Measurements from ENCODE around the gene SCFD2.
"Not testable (repeated sequence)": the region's sequence is repeated elsewhere in the genome, so short reads cannot be mapped to it uniquely, and the experiment has no call there.

SCFD2 gene

GRCh38 chr4:53365486-53366300, at the start of gene SCFD2:
SCFD2 (minus strand) TSS chr4:53366061.
- DNase-seq = peak; percentile 70 to 99 (median 95)

GRCh38 chr4:53409479-53409878, 43.6 kb upstream of the SCFD2 start:
- DNase-seq = not testable (repeated sequence)

GRCh38 chr4:53380221-53380620, 14.4 kb upstream of the SCFD2 start:
- no peak for DNase-seq

GRCh38 chr4:53378171-53378482, 12.3 kb upstream of the SCFD2 start:
- no peak for DNase-seq

DNA sequence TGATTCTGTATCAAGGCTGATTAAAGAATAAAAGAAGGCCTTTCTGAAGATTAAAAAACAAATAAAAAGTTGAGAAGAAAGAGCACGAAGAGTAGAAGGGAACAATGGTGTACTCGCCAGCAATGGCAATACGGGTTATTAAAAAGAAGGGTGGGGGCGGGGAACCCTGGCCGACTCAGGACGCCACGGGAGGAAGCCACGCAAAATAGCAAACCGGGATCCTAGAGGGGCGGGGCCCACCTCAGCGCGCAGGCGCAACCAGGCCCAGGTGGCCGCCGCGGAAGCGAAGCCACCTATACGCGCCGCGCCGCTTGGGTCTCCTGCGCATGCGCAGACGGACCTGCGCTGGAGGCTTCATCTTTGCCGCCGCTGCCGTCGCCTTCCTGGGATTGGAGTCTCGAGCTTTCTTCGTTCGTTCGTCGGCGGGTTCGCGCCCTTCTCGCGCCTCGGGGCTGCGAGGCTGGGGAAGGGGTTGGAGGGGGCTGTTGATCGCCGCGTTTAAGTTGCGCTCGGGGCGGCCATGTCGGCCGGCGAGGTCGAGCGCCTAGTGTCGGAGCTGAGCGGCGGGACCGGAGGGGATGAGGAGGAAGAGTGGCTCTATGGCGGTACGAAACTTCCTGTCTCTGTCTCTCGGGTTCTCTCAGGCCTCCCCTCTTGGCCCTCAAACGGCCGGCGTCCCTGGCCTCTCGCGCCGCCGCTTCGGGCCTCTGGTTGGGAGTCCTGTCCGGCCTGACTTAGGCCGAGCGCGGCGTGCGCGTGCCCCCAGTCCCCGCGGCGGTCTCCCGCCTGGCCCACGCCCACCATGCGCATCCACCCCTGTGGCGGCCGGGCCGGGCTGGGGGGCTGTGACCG, 11.7 kb upstream of the SCFD2 start, which contains the start of gene FIP1L1:
TSS of gene FIP1L1 (plus strand) at position 323 of the 852 bp plus-strand sequence. CDS start at position 521, 198 bp downstream.
- peak; percentile 13 to 94 (median 78) for DNase-seq

- DNase-seq = no peak
These were observed 11.0 kb upstream of the SCFD2 start for GRCh38 chr4:53376900-53377299.

DNA sequence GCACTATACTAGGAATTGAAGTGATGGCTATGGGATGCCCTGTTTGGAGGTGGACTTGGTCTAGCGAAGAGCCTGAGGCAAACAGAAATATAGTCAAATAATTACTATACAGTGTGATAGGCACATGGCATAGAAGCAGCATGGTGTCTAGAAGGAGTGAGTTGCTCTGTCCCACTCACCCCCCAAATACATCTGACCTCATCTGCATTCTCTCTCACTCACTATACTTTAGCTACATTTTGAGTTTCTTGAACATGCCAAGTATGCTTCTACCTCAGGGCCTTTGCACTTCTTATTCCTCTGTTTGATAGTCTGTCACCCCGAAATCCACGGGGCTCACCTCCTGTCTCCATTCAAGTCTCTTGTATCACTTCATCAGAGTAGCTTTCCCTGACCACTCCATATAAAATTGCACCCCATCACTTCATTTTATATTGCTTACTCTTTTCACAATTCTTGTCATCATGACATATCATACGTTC, 9.0 kb upstream of the SCFD2 start:
- no peak for DNase-seq

DNA sequence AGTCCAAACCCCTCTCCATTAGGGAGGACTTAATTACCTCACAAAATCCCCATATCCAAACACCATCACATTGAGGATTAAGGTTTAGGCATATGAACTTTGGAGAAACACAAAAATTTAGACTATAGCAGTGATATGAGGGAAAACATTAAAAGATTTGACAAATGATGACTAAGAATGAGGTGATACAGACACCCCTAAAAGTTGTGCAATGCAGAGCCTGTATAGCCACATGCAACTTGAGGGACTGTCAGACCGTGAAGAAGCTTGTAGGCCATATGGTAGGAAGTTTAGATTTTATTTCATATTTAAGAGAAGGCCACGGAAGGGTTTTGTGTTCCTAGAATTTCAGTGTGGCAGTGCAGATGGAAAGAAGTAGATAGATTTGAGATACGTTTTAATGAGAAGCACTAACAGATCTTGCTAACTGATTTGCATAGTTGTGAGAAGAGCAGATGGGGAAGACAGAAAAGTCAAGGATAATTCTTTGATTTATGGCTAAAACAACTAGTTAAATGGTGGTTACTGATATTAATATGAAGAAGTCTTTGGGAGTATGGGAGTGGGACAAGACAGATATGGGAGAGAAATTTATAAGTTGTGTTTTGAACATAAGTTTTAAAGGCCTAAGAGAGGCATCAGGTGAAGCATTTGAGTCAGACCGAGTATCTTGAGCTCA, 6.1 kb upstream of the SCFD2 start:
- DNase-seq = no peak

- DNase-seq = no peak
These were observed 5.2 kb upstream of the SCFD2 start for GRCh38 chr4:53371049-53371448.

GRCh38 chr4:53367721-53368120, 1.9 kb upstream of the SCFD2 start:
- no peak for DNase-seq

DNA sequence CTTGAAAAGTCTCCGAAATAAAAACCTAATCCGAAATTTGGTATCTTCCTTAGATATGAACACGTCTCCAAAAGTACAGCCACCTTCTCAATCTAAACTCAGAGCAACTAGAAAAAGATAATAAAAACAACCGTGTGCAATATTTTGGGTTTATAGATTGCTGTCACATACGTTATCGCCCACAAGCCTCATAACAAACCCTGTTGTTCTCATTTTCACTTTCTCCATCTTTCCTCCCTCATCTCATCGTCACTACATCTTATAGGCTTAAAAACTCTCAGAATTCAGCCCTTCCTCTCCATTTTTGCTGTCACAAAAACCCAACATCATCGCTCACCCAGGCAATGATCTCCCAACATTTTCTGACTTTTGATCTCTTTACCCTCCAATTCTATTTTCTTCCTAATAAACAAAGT, 448 bp upstream of the SCFD2 start:
- no peak for DNase-seq

GRCh38 chr4:53365121-53365485, 758 bp downstream of the SCFD2 start:
- DNase-seq = peak in 1 of 56 donors; percentile 21

- DNase-seq = no peak
These were observed 1.2 kb downstream of the SCFD2 start for GRCh38 chr4:53364624-53365023.

DNA sequence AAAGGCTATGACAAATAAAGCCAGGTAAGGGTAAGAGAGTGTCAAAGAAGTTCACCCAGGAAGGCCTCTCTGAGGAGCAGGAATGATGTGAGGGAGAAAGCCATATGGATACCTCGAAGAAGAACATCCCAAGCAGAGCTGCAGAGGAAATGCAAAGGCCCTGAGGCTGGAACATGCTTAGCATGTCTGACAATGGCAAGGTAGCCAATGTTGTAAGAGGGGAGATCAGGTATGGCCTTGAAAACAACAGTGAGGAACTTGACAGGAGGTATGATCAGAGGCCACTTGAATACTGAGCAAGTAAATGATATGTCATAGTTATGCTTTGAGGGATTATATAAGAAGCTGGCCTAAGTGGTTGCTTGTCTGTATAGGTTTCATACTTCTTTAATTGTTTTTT, 3.8 kb downstream of the SCFD2 start:
- no peak for DNase-seq

GRCh38 chr4:53361451-53361850, 4.4 kb downstream of the SCFD2 start:
- DNase-seq = no peak

DNA sequence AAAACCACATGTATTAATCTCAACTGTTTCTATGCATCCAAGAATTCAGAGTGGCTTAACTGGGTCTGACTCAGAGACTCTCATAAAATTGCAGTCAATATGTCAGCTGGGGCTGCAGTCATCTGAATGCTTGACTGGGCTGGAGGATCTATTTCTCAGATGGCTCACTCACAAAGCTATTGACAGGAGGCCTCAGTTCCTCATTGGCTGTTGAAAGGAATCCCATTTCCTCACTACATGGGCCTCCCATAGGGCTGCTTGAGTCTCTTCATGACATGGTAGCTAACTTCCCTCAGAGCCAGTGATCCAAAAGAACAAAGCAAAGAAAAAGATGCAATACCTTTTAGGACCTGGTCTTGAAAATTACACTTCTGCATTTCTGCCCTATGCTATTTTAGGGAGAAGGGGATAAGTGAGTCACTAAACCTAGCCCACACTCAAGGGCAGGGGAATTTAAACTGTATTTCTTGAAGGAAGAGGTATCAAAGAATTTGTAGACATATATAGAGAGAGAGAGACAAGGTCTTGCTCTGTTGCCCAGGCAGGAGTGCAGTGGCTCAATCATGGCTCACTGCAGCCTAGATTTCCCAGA, 9.8 kb downstream of the SCFD2 start:
- DNase-seq = no peak

DNA sequence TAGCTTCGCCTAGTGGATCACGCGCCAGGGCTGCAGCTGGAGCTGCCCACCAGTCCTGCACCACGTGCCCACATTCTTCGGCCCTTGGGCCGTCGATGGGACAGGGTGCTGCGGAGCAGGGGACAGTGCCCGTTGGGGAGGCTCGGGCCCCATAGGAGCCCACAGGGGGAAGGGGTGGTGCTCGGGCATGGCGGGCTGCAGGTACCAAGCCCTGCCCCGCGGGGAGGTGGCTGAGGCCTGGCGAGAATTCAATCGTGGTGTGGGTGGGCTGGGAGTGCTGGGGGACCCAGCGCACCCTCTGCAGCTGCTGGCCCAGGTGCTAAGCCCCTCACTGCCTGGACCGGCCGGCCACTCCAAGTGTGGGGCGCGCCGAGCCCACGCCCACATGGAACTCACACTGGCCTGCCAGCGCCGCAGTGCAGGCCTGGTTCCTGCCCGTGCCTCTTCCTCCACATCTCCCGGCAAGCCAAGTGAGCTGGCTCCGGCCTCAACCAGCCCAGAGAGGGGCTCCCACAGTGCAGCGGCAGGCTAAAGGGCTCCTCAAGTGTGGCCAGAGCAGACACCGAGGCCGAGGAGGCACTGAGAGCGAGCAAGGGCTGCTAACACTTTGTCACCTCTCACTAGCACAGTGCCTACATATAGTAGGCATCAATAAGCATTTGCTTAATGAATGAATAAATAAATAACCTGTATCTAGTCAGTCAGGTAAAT, 11.7 kb downstream of the SCFD2 start:
- DNase-seq = no peak

GRCh38 chr4:53349091-53349491, 16.8 kb downstream of the SCFD2 start:
- no peak for DNase-seq

- DNase-seq = no peak
These were observed 17.8 kb downstream of the SCFD2 start for GRCh38 chr4:53348046-53348445.
